Hypothalamus (tissue), 51 donors: ENCODE measurements around the gene EPX.
"Not testable (repeated sequence)": the region's sequence is repeated elsewhere in the genome, so short reads cannot be mapped to it uniquely, and the experiment has no call there.

Experiments
- DNase-seq, 51 donors: peaks; one replicate each; lab custom pipeline; 2025; lab: John Stamatoyannopoulos, UW

The EPX gene, protein sequence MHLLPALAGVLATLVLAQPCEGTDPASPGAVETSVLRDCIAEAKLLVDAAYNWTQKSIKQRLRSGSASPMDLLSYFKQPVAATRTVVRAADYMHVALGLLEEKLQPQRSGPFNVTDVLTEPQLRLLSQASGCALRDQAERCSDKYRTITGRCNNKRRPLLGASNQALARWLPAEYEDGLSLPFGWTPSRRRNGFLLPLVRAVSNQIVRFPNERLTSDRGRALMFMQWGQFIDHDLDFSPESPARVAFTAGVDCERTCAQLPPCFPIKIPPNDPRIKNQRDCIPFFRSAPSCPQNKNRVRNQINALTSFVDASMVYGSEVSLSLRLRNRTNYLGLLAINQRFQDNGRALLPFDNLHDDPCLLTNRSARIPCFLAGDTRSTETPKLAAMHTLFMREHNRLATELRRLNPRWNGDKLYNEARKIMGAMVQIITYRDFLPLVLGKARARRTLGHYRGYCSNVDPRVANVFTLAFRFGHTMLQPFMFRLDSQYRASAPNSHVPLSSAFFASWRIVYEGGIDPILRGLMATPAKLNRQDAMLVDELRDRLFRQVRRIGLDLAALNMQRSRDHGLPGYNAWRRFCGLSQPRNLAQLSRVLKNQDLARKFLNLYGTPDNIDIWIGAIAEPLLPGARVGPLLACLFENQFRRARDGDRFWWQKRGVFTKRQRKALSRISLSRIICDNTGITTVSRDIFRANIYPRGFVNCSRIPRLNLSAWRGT

DNA sequence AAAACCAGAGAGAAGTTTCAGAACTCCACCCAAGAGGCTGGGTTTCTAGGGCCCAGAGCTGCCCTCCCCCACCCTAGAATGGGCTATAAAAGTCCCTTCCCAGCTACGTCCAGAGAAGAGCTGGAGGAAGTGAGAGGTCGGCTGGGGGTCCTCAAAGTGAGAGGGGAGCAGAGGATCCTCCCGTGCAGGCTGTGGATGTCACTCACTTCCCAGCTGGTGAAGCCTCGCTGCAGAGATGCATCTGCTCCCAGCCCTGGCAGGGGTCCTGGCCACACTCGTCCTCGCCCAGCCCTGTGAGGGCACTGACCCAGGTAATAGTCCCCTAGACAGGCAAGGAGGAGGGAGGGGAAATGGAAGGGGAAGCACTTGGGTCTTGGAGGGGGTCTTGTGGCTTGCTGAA, at the start of gene EPX:
EPX (plus strand) TSS at position 115 of the 400 bp plus-strand sequence; CDS start at position 236, 121 bp downstream.
- no peak for DNase-seq

DNA sequence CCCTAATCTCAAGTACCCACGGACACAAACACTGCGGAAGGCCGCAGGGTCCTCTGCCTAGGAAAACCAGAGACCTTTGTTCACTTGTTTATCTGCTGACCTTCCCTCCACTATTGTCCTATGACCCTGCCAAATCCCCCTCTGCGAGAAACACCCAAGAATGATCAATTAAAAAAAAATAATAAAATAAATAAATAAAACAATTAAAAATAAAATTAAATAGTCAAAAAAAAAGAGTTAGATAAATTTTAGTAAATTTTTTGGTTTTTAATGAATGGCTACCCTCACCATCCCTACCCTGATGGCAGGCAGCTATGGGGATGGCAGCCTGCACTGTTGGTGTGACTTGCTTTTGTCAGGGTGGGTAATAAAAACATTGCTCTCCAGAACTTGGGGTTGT, 49.2 kb upstream of the EPX start:
- not testable (repeated sequence) for DNase-seq

DNA sequence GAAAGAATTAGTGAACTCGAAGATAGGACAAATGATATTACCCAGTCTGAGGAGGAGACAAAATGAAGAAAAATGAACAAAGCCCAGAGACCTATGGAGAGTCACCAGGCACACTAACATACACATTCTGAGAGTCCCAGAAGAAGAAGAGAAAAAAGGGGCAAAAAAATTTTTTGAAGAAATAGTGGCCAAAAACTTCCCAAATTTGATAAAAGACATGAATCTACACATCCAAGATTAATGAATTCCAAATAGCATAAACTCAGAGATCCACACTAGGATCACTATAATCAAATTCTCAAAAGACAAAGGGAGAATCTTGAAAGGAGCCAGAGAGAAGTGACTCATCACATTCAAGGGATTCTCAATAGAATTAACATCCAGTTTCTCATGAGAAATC, 47.7 kb upstream of the EPX start:
- no peak for DNase-seq

DNA sequence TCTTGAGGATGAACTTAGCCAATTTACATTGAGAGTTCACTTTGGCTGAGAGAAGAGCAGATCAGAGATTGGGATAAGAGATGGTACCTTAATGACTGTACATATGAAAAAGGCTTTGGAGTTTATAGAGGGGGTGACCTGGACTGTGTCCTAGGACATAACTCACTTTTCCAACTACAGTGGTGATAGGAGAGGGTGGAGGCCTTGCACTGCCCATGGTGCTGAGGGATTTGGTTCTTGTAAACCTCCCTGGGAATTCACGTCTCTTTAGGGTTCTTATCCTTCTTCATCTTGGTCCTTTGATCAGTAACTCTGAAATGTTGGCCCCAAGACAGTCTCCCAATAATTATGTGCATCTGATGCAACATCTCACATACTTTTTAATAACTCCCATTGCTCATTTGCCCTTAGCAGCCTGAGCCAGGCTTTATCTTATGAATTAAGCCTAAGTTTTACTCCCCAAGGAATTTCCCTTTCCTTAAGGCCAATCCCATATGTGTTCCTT, 44.5 kb upstream of the EPX start, which contains the start of gene OR4D1:
OR4D1 (plus strand) TSS at position 455 of the 505 bp plus-strand sequence. CDS start 6,770 bp downstream, outside the sequence.
- no peak for DNase-seq

DNA sequence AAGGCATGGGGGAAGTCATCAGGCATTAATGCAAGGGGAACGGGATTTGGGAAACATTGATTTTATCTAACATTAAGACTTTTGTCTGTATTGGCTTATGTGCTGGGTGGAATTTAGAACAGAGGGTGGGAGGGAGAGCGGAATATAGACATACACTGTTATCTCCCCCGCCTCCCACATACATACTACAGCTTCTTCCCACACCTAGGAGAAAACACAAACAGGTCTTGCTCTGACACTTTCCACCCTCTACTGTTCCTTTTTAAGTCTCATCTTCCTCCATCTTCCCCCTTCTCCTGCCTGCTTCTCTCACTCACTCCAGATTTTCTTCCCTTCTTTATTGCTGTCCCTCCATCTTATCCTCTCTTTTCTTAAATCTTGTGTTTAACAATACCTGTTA, 43.9 kb upstream of the EPX start:
- DNase-seq, result no peak

DNA sequence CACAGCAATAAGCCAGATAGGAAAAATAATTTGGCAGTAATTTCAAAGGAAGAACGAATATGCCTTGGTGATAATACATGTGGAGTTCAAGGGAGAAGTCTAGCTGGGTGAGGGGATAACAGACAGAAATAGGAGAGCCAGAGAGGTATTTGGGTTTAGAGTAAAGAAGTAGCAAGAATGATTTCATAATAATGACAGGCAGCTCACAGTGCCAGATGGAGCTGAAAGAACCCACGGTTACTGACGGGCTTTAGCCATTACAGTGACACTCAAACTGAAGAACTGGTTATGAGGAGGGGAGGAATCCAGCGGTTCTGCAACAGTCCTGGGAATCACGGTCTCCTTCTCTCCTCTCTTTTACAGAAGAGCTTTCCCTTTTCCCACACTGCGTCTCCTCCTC, 42.1 kb upstream of the EPX start:
- DNase-seq, result no peak

DNA sequence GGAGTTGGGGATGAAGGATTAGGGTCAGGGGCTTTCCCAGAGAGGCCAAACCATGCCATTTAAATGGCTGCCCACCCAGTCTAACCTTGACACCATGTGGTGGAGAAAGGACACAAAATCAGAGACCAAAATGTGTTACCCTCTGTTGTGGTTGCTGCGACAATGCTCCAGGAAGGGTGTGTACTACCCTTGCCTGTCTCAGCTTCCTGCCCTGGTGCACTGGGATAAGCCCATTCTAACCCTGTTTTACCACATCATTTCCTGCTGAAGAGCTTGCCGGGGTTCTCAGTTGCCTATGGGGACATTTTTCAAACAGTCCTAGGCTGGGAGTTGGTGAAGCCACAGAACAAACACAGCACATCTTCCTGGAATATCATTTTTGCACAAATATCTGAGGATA, 39.5 kb upstream of the EPX start:
- no peak for DNase-seq

DNA sequence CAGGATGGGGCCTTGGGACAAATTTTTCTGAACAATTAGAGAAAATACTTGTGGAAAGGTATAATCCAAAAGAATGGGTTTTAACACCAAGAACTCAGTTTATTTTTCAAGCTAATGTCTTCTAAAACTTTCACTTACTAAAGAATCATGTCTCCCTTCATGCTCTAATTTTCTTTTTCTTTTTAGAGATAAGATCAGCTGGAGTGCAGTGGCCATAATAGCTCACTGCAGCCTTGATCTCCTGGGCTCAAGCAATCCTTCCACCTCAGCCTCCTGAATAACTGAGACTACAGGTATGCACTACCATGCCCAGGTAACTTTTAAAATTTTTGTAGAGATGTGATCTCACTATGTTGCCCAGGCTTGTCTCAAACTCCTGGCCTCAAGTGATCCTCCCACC, 38.9 kb upstream of the EPX start:
- DNase-seq, result no peak

DNA sequence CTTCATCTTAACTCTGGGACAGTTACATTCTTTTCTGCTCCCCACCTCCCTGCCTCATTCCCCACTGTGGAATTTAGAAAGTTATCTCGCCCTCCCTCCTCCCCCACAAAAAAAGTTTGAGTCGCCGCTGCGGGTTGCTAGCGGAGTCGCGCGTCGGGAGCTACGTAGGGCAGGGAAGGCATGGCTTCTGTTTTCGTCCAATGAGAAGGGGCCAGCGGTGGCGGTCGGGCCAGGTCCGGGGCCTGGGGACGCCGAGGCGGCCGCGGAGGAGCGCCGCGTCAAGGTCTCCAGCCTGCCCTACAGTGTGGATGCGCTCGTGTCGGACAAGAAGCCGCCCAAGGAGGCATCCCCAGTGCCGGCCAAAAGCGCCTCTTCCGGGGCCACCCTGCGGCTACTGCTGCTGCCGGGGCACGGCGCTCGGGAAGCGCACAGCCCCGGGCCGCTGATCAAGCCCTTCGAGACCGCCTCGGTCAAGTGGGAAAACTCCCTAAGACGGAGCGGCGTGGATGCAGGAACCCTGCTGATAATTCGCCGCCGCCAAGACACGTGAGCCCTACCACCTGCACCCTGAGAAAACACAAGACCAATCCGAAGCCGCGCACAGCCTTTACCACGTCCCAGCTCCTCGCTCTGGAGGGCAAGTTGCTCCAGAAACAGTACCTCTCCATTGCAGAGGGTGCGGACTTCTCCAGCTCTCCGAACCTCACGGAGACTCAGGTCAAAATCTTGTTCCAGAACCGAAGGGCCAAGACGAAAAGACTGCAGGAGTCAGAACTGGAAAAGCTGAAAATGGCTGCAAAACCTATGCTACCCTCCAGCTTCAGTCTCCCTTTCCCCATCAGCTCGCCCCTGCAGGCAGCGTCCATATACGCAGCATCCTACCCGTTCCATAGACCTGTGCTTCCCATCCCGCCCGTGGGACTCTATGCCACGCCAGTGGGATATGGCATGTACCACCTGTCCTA, 35.4 kb upstream of the EPX start:
- DNase-seq, result peak in 9 of 51 donors; percentile 2 to 41 (median 28)

DNA sequence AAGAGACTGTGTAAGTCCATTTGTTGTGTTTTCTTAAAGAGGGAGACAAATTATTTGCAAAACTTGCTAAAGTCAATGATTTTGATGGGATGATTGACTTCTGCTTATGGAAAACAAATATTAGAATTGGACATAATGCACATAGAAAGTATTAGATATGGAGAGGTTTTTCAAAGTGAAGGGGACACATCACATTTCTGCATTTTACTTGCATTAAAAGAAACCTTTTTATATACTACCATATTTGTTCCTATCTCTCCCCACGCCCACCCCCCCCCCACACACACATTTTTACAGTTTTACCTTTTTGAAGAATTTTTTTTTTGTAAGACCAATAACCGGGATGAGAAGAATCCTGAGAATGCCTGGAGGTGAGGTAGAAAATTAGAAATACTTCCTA, 34.3 kb upstream of the EPX start:
- DNase-seq, result no peak

DNA sequence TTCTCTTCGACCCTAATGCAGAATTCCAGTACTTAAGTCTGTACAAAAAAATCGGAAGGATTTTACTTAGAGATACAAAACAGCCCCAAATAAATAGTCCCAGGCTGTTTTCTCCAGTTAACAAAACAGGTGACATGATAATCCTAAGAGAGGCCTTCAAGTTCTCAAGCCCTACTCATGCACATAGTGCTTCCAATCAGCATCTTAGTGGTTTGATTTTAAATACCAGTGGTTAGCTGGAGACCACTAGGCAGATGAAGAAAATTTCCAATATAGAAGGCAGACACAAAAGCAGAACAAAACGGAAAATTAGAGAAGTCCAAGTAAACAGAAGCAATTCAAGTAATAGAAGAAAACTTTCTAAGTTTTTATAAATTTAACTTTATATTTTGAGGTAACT, 31.0 kb upstream of the EPX start:
- no peak for DNase-seq

DNA sequence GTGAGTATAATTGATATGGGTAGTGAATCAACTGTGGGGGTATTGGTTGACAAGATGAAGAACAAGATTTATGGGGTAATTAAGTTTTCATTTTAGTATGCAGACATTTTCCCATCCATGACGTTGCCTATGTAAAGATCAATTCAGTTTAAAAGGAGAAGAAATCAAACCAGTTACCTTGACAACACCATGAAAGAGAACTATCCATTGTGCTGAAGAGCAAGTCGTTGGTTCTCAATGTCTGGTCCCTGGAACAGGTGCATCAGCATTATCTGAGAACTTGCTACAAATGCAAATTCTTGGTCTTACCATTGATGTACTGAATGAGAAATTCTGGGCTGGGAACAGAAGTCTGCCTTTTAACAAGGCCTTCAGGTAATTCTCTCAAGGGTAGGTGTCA, 26.5 kb upstream of the EPX start:
- no peak for DNase-seq

DNA sequence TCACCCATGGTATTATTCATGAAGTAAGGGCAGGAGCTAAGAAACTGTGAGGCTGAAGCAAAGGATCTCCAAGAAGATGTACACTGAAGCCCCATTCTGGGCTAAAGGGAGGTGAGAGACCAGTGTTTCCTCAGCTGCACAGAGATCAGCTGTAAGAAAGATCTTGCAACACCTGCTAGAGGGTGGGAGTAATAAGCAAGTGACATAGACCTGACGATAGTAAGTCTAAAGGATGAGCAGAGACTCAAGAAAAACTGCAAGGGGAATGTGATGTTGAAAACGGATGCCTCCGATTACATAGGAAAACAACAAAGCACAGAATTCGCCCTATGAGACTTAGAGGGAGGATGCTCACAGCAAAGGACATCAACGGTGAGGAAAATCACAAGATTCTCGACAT, 25.8 kb upstream of the EPX start, which contains the start of gene OR4D2:
OR4D2 (plus strand) TSS at position 301 of the 400 bp plus-strand sequence. CDS start 2,674 bp downstream, outside the sequence.
- DNase-seq, result no peak

DNA sequence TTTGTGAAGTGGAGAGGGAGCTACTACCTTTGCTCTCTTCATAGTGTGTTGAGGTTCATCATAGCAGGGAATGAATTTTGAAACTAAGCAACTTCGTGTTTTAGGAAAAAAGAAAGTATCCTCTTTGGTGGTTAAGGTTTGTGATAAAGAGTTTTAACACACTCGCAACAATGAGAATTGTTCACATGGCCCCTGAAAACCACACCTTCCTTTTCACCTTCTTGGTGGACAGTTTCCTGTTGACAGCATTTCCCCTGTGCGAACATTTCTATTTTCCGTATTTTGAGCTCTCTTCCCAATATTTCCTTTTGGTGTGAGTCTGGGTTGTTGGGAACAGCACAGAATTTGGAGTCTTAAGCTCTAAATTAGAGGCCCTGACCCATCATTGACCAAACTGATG, 21.9 kb upstream of the EPX start:
- no peak for DNase-seq

DNA sequence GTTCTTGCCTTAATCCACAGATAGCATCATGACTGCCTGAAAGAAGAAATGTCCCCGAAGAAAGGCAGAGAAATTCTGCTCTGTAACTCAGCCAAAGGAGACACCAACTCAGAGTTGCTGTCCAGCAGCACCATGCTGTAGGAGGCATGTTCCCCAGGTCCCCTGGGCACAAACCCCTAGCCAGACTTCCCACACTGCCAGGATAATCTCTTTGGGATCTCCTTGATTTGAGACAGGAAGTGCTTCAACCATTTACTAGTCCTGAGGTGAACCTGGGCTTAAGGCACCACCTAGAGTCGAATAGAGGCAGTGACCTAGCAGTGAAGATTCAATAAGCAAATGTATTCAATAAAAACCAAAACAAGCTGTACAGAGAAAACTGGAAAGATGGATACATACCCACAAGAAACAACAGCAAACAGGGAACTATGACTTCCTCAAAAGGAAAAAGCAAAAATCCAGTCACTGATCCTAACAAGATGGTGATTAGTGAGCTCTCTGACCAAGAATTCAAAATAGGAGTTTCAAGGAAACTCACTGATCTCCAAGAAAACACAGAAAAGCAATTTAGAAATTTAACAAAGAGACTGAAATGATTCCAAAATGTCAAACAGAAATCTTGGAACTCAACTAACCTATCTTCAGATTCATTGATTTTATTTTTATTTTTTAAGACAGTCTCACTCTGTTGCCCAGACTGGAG, 20.0 kb upstream of the EPX start:
- no peak for DNase-seq

DNA sequence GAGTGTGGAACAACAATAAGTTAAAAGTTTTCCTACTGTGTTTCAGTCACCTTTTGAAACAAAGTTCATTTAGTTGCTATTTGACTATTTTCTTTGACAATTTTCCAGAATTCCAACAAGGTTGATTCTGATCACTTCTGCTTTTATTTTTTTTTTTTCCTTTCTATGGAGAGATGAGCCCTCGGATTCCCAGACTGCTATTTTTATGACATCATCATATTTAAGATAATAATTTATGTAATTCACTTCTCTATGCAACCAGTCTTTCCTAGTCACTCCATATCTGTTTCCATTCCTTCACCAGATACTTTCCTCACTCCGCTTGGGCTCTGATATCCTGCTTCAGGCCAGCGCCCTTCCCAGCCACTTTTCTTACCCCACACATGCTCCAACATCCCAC, 17.7 kb upstream of the EPX start:
- DNase-seq, result no peak

DNA sequence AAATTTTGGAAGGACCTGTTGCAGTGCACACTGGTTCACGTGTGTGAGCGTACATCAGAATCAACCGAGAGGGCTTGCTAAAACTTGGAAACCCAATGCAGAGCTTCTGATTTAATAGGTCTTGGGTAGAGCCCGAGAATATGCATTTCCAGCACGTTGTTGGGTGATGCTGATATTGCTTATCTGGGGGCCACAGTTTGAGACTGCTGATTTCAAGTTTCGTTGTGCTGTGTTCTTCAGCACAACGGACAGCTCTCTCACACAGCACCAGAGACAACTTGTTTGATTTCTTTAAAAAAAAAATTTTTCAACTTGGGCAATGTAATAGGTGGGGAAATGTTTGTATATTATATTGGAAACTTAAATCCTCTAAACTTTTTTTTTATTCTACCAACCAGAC, 16.3 kb upstream of the EPX start:
- no peak for DNase-seq

DNA sequence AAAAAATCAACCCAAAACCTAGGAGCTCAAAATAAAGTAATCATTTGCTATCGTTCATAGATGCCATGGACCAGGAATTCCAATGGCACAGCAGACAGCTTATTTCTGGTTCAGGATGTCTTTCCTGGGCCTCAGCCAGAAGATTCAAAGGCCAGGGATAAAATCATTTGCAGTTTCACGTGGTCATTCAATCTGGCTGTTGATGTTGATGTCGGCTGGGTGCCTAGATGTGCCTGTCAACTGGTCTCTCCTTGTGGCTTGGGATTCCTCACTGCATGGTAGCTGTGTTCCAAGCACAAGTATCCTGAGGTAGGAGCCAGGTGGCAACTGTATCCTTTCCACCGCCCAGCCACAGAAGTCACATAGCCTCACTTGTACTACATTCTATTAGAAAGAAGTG, 10.7 kb upstream of the EPX start:
- no peak for DNase-seq

DNA sequence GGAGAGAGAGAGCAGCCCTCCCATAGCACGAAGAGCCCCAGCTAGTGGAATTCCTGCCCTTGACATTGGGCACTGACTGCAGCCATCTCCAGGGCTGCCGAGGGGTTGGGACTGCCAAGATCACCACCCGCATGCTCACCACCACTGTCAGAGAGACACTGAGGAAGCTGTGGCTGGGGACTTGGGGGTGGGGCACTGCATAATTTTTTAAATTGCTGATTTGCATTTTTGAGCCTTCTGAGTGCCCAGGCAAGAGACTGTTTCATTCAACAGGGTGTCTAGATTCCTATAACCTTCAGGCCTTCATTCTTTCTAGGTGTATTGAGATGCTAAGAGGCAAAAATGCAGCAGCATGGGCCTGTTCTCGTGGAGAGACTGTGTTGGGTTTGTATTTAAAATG, 9.0 kb upstream of the EPX start:
- no peak for DNase-seq
